GM18867 (cell line): ENCODE data around the gene ATP6V0E2.
A peak's percentile ranks its signal among the peaks of the same experiment; 100 is the strongest.

Source experiments
- ATAC-seq: cut with Tn5 transposase; IDR thresholded peaks from one replicate; pipeline ENCODE4 v1.9.1; 2021; ENCODE audit warnings: mild to moderate bottlenecking, moderate library complexity; ENCODE audit not compliant: unreplicated experiment

The ATP6V0E2 gene

GRCh38 chr7:149860821-149861727 is 12.7 kb upstream of the ATP6V0E2 start:
- no peak for ATAC-seq

- no peak for ATAC-seq
Observed at GRCh38 chr7:149861728-149862045, 12.1 kb upstream of the ATP6V0E2 start.

GRCh38 chr7:149862156-149862555 is 11.6 kb upstream of the ATP6V0E2 start:
- ATAC-seq = no peak

DNA sequence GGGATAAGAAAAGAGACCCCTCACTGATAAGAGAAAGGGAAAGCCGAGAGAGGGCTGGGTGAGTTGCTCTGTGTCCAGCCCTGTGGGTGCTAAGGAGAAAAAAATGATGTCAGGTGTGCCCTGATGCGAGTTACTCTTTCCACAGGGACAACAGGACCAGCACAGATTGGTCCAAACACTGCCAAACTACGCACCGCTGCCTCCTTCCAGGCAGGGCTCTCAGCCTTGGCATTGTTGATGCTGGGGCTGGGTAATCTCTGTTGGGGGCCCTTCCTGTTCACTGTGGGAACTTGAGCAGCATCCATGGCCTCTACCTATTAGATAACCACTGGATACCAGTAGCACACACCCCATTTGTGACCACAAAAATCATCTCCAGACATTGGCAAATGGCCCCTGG is 10.3 kb upstream of the ATP6V0E2 start:
- no peak for ATAC-seq

GRCh38 chr7:149864023-149864422 is 9.7 kb upstream of the ATP6V0E2 start:
- ATAC-seq = no peak

- no peak for ATAC-seq
Observed at GRCh38 chr7:149864751-149865150, 9.0 kb upstream of the ATP6V0E2 start.

DNA sequence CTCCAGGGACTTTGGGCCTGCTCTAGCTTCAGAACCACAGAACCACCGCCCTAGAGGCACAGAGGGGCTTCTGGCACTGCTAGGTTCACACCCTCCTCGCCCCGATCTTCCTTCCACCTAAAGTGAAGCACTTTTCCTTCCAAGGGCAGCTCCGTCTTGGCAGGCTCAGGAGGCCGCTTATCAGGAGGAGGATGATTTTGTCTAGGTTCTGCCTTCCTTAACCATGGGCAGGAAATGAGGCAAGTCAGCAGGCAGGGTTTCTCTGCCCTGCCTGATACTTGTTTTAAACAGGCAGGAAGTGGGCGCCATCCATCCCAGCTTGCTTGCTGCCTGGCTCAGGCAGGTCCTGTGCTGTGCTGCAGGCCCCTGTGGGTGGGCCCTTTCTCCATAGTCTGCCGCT is 8.3 kb upstream of the ATP6V0E2 start:
- no peak for ATAC-seq

GRCh38 chr7:149866139-149866778 is 7.5 kb upstream of the ATP6V0E2 start:
- ATAC-seq = no peak

DNA sequence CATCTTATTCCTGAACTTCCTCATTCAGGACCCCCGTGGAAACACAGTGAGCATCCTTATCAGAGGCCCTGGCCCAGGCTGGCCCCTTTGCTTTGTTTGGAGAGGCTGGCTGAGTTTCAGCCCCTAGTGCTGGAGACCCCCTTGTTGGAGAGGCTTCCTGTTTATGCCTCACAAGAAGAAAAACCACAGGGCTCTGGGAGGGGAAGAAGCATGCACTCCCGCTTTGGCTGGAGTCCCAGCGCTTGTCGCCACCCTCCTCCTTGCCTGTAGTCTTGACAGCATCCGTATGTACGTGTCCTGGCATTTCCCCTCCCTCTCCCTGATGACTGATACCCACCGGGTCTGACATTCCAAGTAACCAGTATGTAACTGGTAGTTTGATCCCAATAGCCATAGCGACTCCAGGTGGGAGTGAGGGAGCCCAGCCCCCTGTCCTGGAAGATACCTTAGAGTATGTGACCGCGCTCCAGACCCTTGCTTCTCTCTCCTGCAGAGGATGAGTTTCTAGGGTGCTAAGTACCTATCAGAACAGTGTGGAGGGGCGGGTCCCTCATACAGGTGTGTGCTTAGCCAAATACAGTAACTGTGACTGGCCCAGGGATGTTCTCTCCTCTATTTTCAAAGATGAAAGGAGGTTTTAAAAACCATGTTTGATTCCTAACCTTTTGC is 6.9 kb upstream of the ATP6V0E2 start:
- ATAC-seq = no peak

DNA sequence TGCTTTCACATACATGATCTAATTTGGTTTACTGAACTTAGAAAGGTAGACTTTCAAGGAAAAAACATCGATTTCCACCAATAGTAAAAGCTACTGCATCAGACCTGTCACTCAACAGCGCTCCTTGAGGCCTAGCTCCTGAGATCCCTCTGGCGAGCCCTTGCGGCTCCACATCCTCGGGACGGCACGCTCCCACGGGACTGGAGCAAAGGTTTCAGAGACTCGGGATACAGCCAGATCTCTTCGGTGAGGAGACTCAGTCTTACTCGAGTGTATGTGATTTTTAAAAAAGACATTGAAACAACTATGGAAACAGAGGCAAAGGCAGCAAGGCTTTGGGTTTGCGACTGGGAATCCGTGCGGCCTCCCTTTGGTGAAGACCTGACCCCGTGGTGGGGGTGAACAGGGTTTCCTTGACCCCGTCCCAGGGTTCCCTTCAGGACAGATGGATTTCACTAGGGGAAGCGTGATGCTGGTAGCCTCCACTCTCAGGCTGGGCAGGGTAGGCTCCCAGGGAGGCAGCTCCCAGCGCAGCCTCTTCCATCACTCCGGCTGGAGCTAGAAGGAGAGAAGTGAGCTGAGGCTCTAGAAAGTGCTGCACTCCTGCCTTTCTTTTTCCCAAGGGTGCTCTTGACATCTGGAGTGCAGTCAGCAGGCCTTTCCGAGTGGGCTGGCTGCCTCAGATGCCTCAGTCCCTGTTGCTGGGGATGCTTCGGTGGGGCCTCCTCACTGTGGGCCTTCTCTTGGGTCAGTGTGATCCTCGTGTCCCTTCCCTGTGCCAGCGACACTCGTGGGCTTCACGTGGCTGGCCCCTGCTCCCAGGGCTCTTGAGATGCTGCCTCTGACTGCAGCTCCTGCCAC is 5.8 kb upstream of the ATP6V0E2 start:
- no peak for ATAC-seq

DNA sequence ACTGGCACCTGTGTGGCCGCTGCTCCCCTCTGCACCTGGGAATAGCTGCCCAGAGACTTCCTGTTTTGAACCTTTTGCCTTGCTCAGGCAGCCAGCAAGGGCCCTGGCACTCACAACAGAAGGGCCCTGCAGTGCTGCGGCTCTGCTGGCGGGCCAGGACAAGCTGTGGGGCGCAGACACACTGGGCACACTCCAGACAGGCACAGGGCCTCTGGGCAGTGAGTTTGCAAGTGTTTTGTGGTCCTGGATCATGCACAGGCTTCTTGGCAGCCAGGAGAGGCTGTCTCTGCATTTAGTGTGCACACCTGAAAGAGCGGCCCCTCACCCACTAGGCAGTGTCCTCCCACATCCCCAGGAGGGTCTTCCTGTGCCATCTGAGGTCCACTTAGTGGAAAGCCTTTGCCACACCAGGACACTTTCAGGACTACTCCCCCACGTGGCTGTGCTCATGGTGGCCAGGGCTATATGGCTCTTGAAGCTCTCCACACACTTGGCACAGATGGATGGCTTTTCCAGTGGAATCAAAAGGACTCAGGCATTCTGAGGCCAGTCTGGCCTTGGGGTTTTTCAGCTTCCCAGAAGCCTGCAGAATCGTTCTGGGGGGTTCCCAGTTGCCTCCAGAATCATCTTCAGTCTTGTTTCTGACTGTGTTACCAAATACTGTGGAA is 5.0 kb upstream of the ATP6V0E2 start:
- ATAC-seq = no peak

- ATAC-seq = no peak
Observed at GRCh38 chr7:149869291-149869650, 4.5 kb upstream of the ATP6V0E2 start.

- ATAC-seq = no peak
Observed at GRCh38 chr7:149869867-149870266, 3.9 kb upstream of the ATP6V0E2 start.

DNA sequence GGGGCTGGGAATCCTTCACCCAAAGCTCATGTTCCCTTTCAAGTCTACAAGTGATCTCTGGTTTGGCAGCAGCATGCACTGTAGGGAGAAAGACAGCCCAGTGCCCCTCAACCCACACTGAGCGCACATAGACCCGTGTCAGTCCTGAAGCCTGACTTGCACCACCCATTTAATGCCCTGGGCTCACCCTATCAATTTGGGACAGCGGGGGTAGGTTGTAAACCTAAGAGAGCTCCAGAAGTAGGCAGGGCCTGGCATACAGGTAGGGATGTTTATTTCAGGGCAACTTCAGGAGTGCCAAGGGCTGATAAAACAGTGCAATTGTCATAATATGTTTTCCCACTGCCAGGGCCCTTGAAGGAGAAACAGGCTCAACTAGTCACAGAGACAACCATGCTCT is 3.5 kb upstream of the ATP6V0E2 start:
- ATAC-seq = no peak

DNA sequence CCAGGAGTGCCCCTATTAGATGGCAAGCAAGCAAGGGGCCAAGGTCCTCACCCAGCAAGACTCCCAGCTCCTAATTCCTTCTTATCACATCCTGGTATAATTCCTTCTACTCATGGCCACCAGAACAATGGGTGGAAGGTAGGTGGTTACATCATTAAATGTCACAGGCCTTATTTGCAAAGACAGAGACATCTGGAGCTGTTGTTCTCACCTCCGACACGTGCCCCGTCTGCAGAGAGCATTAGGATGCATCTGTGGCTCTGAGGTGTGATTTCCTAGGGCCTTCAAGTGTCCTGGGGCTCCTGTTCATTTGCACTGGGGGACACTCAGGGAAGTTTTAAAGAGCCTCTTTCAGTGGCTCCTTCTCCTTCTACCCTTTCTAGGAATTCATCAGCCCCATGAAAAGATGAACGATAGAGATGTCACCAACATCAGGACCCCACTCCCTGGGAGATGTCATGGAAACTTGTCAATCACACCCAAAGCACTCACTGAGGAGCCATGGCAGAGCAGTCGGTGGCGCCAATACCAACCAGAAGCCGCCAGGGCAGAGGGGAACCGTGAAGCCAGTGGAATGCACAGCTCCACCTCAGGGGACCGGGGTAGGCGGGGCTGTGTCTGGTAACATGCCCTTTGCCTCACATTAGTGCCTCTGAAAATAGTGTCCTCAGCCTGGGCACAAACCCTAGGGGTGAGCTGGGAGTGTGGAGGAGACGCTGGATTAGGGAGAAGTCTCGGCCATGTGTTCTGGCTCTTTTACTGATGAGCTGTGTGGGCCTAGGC is 2.9 kb upstream of the ATP6V0E2 start:
- ATAC-seq = no peak

DNA sequence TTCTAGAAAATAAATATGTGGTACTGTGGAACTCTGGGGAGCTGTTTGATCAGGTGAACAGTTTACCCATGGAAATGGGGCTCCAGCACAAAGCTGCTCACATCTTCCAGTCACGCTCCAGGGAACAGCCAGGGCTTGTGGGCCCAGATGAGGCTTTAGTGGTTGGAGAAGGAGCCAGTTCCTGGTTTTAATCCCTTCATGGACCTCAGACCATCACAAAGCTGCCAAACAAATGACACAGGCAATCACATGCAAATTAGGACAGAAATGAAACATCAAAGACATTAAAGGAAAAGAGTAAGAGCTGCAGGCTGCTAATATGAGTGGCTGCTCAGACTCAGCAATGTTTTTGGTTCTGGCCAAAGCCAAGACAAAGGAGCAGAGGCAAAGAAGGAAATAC is 2.2 kb upstream of the ATP6V0E2 start:
- ATAC-seq = no peak

- ATAC-seq = no peak
Observed at GRCh38 chr7:149872419-149873073, 1.2 kb upstream of the ATP6V0E2 start.

DNA sequence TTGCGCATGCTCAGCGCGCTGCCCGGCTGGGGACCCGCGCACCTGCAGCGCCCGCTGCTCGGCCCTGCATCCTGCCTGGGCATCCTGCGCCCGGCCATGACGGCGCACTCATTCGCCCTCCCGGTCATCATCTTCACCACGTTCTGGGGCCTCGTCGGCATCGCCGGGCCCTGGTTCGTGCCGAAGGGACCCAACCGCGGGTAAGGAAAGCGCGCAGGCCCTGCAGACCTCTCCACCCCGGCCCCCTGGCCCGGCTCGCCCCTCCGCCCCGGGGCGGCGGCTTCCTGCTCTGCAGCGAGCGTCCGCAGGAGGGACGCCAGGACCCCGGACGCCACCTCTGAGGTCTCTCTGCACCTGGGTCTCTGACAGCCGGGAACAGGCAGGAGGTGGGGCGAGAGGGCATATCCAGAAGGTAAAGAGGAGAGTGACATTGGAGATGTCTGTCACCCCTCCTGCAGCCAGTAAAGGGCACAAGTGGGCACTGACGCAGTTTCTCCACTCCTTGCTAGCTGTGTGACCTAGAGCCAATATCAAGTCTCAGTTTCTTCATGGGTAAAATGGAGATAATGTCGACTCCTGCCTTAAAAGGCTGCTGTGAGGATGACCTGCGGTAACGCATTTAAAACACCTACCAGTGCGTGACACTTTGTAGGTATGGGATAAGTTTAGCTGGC is 338 bp downstream of the ATP6V0E2 start:
- ATAC-seq = peak; percentile 34

GRCh38 chr7:149874644-149875028 is 867 bp downstream of the ATP6V0E2 start:
- ATAC-seq = no peak
